HL-60 (cell line): ENCODE data around the gene SLC35B2.
A peak's percentile ranks its signal among the peaks of the same experiment; 100 is the strongest.

ENCODE experiments used
- CTCF ChIP-seq: IDR thresholded peaks from one replicate; pipeline ENCODE4 v1.5.1; 2011; ENCODE audit warnings: low read length, control low read depth, inconsistent platforms; ENCODE audit not compliant: insufficient read depth
- GABPA ChIP-seq: IDR thresholded peaks from 2 replicates; pipeline ENCODE4 v1.6.1; 2012; ENCODE audit warnings: low read depth
- POLR2AphosphoS5 ChIP-seq: IDR thresholded peaks from 2 replicates; pipeline ENCODE4 v1.6.1; 2012; ENCODE audit warnings: low read depth
- REST ChIP-seq: IDR thresholded peaks from 2 replicates; pipeline ENCODE4 v1.6.1; 2012; ENCODE audit warnings: low read depth; ENCODE audit not compliant: insufficient replicate concordance
- SPI1 ChIP-seq: IDR thresholded peaks from 2 replicates; pipeline ENCODE4 v1.6.1; 2012; ENCODE audit warnings: low read depth, mild to moderate bottlenecking, borderline replicate concordance

- TF ChIP-seq CTCF (no peak), POLR2AphosphoS5 (peak; percentile 88), GABPA (no peak), REST (no peak), SPI1 (no peak)
Observed at GRCh38 chr6:44254191-44255104, 2.9 kb downstream of the SLC35B2 start.
